Suprapubic skin (tissue), 4 donors: ENCODE results near the gene GLYATL3.

Experiments
- CTCF ChIP-seq, 2 donors: fragments of 200-600 bp in 1 of 2; fragments of 450-650 bp in 1 of 2; sonication (generic) in 1 of 2; IDR thresholded peaks; one replicate each; pipeline ENCODE4 v1.5.1; 2016 to 2019; ENCODE audit warnings: antibody characterized with exemption in 2 of 2, mild to moderate bottlenecking in 1 of 2, moderate library complexity in 1 of 2
- EP300 ChIP-seq: sonication (generic); formaldehyde crosslinking; IDR thresholded peaks from one replicate; pipeline ENCODE4 v1.6.1; 2017; ENCODE audit warnings: antibody characterized with exemption
- POLR2A ChIP-seq, 2 donors: fragments of 450-650 bp; IDR thresholded peaks; one replicate each; pipeline ENCODE4 v1.6.1; 2017; ENCODE audit warnings: antibody characterized with exemption in 2 of 2, mild to moderate bottlenecking in 2 of 2, moderate library complexity in 2 of 2
- POLR2AphosphoS5 ChIP-seq, 3 donors: sonication (generic); formaldehyde crosslinking; IDR thresholded peaks; one replicate each; pipeline ENCODE4 v1.6.1; 2017; ENCODE audit warnings: antibody characterized with exemption in 3 of 3

- TF ChIP-seq CTCF (IDR thresholded peaks at IDR 0.05) (no peak), POLR2AphosphoS5 (IDR thresholded peaks at IDR 0.05) (no peak), EP300 (no peak), POLR2A (IDR thresholded peaks at IDR 0.05) (no peak)
These were observed 57.5 kb downstream of the GLYATL3 start for GRCh38 chr6:49557177-49557576.
